Chondrocyte (in vitro differentiated cells): ENCODE measurements around the gene RSL24D1. TPM values are rescaled to one million over a fixed set of nuclear protein-coding genes. Genes with fewer than 3 reads are reported as not detected.

ENCODE experiments used
- DNase-seq: peaks from one replicate; pipeline ENCODE4 v3.0.0; 2021; ENCODE audit warnings: mixed read lengths, low spot score
- H3K27ac Mint-ChIP-seq: one replicate; pipeline ENCODE4 v1.8.0; 2021; ENCODE audit warnings: mild to moderate bottlenecking, moderate library complexity, mixed read lengths; ENCODE audit not compliant: unreplicated experiment
- H3K27me3 Mint-ChIP-seq: 2 replicates; pipeline ENCODE4 v1.8.0; 2021; ENCODE audit warnings: low read depth, mixed read lengths
- H3K36me3 Mint-ChIP-seq: 2 replicates; pipeline ENCODE4 v1.8.0; 2021; ENCODE audit warnings: low read depth, mixed read lengths
- H3K4me1 Mint-ChIP-seq: 2 replicates; pipeline ENCODE4 v1.8.0; 2021; ENCODE audit warnings: low read depth, mild to moderate bottlenecking, mixed read lengths
- H3K4me3 Mint-ChIP-seq: one replicate; pipeline ENCODE4 v1.8.0; 2021; ENCODE audit warnings: mild to moderate bottlenecking, moderate library complexity, mixed read lengths; ENCODE audit not compliant: unreplicated experiment
- H3K9me3 Mint-ChIP-seq: 2 replicates; pipeline ENCODE4 v1.8.0; 2021; ENCODE audit warnings: low read depth, mixed read lengths
- CTCF ChIP-seq: fragments of 200-600 bp; sonication (generic); IDR thresholded peaks from 2 replicates; pipeline ENCODE4 v1.5.0; 2021; ENCODE audit warnings: antibody characterized with exemption, mild to moderate bottlenecking, moderate library complexity
- total RNA-seq: library from RNA; stranded (reverse); gene quantifications from 3 replicates; pipeline ENCODE4 v1.2.1, GENCODE V29; 2021

The RSL24D1 gene
- total RNA-seq, 1 donor from 2014 or later, result 61.3 TPM

GRCh38 chr15:55195996-55196395 lies 745 bp downstream of the RSL24D1 start:
- Mint-ChIP-seq H3K27me3 (no peaks in the 10 kb centered on the region), H3K9me3 (no peaks in the 10 kb centered on the region), H3K4me1 (peaks cover 16% of the 10 kb centered on the region), H3K27ac (no peak overlapping the region), H3K36me3 (peaks cover 9% of the 10 kb centered on the region), H3K4me3 (no peak overlapping the region)
- no peak for TF ChIP-seq CTCF
- DNase-seq, result no peak

- TF ChIP-seq CTCF, result no peak
- peak overlapping the region; percentile 13 for H3K27ac Mint-ChIP-seq
- H3K4me1 Mint-ChIP-seq, result peaks cover 16% of the 10 kb centered on the region
- no peak overlapping the region for H3K4me3 Mint-ChIP-seq
- no peak for DNase-seq
- H3K27me3 Mint-ChIP-seq, result no peaks in the 10 kb centered on the region
- H3K36me3 Mint-ChIP-seq, result peaks cover 14% of the 10 kb centered on the region
- no peaks in the 10 kb centered on the region for H3K9me3 Mint-ChIP-seq
These were observed 2.5 kb downstream of the RSL24D1 start for GRCh38 chr15:55194256-55194655.

- peaks cover 44% of the 10 kb centered on the region for H3K36me3 Mint-ChIP-seq
- H3K4me1 Mint-ChIP-seq, result peaks cover 19% of the 10 kb centered on the region
- no peak overlapping the region for H3K27ac Mint-ChIP-seq
- H3K4me3 Mint-ChIP-seq, result no peak overlapping the region
- no peaks in the 10 kb centered on the region for H3K27me3 Mint-ChIP-seq
- no peak for DNase-seq
- no peaks in the 10 kb centered on the region for H3K9me3 Mint-ChIP-seq
- TF ChIP-seq CTCF, result no peak
These were observed 10.4 kb downstream of the RSL24D1 start for GRCh38 chr15:55186331-55186730.

GRCh38 chr15:55183679-55184078 lies 13.1 kb downstream of the RSL24D1 start:
- TF ChIP-seq CTCF, result no peak
- no peak for DNase-seq
- H3K36me3 Mint-ChIP-seq, result peaks cover 34% of the 10 kb centered on the region

GRCh38 chr15:55179141-55179540 lies 17.6 kb downstream of the RSL24D1 start:
- Mint-ChIP-seq H3K27ac (no peak overlapping the region), H3K4me1 (peaks cover 6% of the 10 kb centered on the region), H3K9me3 (no peaks in the 10 kb centered on the region), H3K4me3 (no peak overlapping the region), H3K27me3 (no peaks in the 10 kb centered on the region), H3K36me3 (peaks cover 20% of the 10 kb centered on the region)
- no peak for TF ChIP-seq CTCF
- no peak for DNase-seq

More at GRCh38 chr15:55183679-55184078, 13.1 kb downstream of the RSL24D1 start:
- Mint-ChIP-seq H3K4me1 (peaks cover 19% of the 10 kb centered on the region), H3K27ac (no peak overlapping the region), H3K27me3 (no peaks in the 10 kb centered on the region), H3K4me3 (no peak overlapping the region), H3K9me3 (no peaks in the 10 kb centered on the region)
